Right ventricle myocardium superior (tissue), 1 donor: ENCODE data around the gene ZNF639. TPM values are rescaled to one million over a fixed set of nuclear protein-coding genes. Genes with fewer than 3 reads are reported as not detected.
"Not testable (repeated sequence)": the region's sequence is repeated elsewhere in the genome, so short reads cannot be mapped to it uniquely, and the experiment has no call there.

Experiments
- ATAC-seq: fragments of 200-7000 bp; cut with Tn5 transposase; one replicate; pipeline ENCODE4 v1.9.1; 2020; ENCODE audit warnings: mild to moderate bottlenecking; ENCODE audit not compliant: poor library complexity
- DNase-seq: peaks from one replicate; pipeline ENCODE4 v3.0.0-alpha.2; 2020
- intact Hi-C: fragments of 100-400 bp; cut with DNase I; formaldehyde crosslinking; loops from one replicate; pipeline ENCODE4 v1.11.2; 2022
- long read RNA-seq: library from polyadenylated mRNA; unstranded; transcript quantifications from one replicate; pipeline ENCODE4 v2.0.0, GENCODE V29; 2021
- total RNA-seq: library from RNA; stranded (reverse); fragmentation: NEBNext Ultra II Directional; extraction: Animal tissue kit (Norgen Biotek cat#: 25700); gene quantifications from one replicate; pipeline ENCODE4 v1.2.1, GENCODE V29; 2021
- donor health status: DM: no; HTN: yes; CAD: no; lungs with severe emphysema.

The ZNF639 gene, protein sequence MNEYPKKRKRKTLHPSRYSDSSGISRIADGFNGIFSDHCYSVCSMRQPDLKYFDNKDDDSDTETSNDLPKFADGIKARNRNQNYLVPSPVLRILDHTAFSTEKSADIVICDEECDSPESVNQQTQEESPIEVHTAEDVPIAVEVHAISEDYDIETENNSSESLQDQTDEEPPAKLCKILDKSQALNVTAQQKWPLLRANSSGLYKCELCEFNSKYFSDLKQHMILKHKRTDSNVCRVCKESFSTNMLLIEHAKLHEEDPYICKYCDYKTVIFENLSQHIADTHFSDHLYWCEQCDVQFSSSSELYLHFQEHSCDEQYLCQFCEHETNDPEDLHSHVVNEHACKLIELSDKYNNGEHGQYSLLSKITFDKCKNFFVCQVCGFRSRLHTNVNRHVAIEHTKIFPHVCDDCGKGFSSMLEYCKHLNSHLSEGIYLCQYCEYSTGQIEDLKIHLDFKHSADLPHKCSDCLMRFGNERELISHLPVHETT
- total RNA-seq = 31.1 TPM
- long read RNA-seq, full-length matches to known transcripts = 108 of 123 reads
- long read RNA-seq, partial matches to known transcripts = 0 of 123 reads
- long read RNA-seq, other reads (novel, unspliced or antisense) = 15 of 123 reads

DNA sequence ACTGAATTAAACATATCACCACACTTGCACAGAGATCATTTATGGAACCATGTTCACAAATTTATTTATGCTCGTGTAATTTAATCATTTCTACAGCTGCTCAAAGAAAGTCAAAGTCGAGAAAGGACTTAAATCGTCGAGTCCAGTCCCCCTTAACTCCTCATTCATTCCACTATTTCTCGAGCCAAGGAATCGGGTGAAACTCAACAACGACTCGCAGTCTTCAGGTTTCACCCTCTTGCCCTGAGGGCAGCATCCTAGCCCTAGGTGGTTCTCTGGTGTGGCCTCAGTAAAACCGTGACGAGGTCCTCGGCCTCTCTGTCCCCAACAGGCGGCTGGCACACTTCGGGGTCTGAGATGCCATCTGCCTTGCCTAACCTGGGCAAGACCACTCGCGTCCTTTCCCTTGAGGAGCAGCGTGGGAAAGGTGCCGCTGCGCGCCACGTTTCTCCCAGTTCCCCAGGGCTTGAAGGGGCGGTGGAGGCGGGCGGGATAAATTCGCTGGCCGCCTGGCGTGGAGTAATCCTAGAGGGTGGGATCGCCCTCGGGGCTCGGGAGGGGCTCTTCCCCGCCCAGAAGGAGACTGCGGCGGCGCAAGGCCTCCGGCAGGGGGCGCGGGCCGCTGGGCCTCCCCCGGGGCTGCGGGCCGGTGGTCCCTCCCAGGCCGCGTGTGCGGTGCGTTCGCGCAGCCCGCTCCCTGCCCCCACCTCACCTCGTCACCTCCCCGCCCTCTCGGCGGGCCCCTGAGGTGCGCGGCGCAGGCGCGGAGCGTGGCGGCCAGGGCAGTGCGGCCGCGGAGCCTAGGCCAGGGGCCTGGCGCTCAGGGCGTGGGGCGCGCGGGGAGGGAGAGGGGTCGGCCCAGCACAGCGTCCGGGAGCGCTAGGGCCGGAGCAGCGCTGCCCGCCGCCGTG lies at the start of gene ZNF639:
TSS of gene ZNF639 (plus strand) at position 746 of the 911 bp plus-strand sequence. CDS start 5,263 bp downstream, outside the sequence.
- ATAC-seq (peak; percentile 91), DNase-seq (peak; percentile 89)
- intact Hi-C loops = loop anchor here (5.0 kb wide), 1 partner anchor 175 kb away; the partner anchor contains the start of gene PIK3CA

DNA sequence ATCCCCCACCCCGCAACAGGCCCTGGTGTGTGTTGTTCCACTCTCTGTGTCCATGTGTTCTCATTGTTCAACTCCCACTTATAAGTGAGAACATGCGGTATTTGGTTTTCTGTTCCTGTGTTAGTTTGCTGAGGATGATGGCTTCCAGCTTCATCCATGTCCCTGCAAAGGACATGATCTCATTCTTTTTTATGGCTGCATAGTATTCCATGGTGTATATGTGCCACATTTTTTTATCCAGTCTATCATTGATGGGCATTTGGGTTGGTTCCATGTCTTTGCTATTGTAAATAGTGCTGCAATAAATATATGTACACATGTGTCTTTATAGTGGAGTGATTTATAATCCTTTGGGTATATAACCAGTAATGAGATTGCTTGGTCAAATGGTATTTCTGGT lies 48.4 kb upstream of the ZNF639 start:
- ATAC-seq, DNase-seq, intact Hi-C loops: not testable (repeated sequence)

DNA sequence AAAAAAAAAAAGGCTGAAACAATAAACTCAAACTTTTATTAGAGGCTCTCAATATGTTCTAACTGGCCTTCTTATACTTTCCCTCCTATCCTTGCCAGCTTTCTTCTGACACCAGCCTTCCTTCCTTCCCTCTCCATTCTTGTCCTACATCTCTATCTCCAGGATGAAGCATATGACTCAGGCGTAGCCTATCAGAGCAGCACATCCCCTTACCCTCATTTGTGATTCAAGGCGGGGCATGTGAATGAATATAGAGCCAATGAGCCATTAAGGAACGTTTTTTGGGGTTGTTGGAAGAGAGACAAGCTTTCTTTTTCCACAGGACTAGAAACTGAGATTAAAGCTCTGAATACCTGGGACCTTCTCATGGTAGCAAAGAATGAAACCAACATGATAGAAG lies 46.8 kb upstream of the ZNF639 start:
- intact Hi-C loops = no loop called here
- ATAC-seq = no peak
- no peak for DNase-seq

DNA sequence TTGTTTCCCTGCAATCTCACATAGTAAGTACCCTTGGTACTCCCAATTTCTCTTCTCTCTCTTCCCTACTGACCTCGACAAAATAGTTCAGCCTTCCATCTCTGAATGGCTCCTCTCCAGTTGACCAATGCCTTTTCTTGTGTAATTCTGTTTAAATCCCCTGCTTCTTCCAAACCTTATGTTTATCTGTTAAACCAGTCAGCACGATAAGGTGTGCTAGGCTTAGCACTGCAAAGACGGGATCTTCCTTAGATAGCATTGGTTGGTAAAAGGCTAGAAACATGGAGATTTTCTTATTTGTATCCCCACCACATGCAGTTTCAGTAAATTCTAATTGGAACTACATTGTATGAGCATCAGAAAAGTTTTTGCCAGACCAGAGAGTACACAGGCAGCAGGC lies 46.1 kb upstream of the ZNF639 start:
- ATAC-seq (no peak), DNase-seq (no peak)
- intact Hi-C loops = no loop called here

DNA sequence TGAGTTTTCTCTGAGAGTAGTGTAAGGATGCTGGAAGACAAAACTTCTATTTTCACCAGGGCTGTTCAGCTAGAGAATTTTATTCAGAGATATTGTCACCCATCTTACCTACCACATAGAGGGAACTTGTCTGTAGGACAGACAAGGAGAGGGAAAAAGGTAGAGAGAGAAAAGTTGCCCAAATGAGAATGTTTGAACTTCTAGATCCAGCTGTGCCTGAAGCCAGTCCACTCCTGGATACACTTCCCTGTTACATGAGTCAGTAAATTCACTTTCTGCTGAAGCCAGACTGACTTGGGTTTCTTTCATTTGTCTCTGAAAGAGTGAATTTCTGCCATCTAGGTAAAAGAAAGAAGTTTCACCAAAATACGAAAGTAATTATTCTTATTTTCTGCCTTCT lies 44.7 kb upstream of the ZNF639 start:
- intact Hi-C loops = no loop called here
- no peak for ATAC-seq
- DNase-seq = no peak

DNA sequence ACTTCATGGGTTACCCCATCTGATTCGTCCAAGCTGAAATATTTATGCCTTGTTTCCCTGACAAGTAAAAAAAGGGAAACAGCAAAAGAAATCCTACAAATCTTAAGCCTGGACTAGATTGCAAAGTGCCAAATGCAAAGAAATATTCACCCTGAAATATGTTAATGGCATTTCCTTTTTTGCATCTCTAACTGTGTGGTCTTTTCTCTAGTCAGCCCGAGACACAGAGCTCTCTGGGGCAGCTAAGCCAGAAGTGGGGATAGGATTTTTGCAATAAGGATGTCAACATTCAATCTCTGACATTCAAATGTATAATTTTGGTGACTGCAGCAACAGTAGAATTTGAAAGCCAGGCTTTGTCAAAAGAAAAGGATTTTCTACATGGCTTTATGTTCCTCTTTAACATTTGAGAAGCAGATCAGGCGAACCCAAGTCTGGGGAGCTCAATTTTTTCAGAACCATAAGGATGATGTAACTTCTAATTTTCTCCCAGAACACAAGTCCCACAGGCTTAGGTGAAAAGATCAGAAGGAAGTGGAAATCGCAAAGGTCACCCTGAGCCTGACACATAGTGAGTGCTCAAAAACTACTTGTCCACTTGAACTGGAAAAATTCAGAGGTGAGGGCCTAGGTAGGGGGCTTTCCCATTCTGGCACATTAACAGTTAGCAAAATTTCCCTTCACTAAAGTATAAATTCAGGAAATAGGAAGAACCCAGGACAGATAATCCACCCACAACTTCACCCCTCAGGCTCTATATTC lies 43.7 kb upstream of the ZNF639 start:
- intact Hi-C loops = no loop called here
- ATAC-seq (no peak), DNase-seq (no peak)

DNA sequence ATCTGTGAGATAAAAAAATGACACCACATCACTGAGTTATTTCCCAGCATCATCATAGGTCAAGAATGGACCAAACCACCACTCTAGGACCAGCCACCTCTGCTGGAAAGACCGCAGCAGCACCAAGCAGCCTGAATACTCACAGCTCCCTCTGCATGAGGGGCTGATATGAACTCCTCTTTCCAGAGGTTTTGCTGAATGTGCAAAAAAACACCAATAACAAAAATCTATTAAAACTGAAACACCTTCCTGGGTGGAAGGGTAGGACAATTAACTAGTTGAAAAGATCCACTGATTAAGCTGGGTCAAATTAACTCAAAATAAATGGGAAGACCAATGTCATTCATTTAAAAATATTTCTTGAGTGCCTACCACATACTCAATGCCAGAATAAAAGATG lies 43.0 kb upstream of the ZNF639 start:
- ATAC-seq = no peak
- DNase-seq = no peak
- intact Hi-C loops = no loop called here

DNA sequence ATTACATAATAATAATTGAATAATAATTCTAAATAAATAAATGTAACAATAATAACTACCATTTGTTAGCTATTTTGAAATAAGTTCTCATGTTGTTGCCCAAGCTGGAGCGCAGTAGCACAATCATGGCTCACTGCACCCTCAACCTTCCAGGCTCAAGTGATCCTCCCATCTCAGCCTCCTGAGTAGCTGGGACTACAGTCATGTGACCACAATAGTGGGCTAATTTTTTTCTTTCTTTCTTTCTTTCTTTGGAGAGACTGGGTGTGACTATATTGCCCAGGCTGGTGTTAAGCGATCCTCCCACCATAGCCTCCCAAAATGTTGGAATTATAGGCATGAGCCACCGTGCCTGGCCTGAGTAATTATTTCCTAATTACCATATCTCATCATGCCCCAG lies 41.0 kb upstream of the ZNF639 start:
- intact Hi-C loops = no loop called here
- DNase-seq (no peak), ATAC-seq (no peak)

DNA sequence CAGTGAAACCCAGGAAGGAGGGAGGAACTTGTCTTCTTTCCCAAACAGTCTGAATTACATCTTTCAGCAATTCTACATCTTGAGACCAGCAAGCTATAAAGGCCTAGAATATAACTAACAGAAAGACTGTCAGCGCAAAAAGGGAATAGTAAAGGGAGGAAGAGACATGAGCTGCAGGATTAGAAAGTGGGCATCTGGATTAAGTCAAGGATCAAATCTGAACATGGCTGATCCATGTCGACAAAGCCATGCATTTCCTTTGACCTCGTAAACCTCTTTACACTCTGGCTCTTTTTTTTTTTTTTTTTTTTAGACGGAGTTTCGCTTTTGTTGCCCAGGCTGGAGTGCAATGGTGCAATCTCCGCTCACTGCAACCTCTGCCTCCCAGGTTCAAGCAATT lies 36.5 kb upstream of the ZNF639 start:
- ATAC-seq (no peak), DNase-seq (no peak)
- intact Hi-C loops = no loop called here

DNA sequence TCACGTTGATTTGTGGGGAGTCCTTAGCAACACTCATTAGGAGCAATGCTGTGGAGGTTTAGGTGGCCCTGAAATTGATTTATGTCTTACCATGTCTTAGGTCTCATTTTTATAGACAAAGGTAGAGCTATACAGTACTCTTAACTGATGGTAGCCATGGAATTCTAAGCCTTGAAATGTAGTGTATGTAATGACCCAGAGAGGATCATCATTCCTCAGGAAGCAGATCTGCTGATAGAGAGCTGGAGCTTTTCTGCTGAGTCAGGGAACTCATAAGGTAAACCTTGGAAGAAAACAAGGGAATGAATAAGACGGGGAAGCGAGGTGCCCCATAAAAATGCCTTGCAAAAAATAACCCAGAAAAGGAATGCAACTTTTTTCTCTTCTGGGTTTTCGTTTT lies 34.0 kb upstream of the ZNF639 start:
- intact Hi-C loops = no loop called here
- ATAC-seq (no peak), DNase-seq (no peak)

DNA sequence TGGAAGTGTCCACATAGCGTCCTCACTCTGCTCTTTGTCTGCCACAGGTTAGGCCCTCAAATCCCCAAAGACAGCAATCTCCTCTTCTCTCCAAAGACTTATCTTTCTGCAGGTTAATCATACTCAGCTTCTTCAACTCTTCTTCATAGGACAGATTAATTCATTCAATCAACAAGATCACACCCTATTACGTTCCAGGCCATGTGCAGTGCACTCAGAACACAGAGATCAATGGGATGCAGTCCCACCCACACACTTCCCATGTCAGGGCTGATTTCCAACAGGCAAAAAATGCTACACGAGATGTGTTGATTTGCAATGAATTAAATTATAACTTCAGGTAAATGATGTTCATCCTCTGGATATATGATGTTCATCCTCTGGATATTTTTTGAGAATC lies 33.5 kb upstream of the ZNF639 start:
- intact Hi-C loops = no loop called here
- no peak for DNase-seq
- no peak for ATAC-seq

DNA sequence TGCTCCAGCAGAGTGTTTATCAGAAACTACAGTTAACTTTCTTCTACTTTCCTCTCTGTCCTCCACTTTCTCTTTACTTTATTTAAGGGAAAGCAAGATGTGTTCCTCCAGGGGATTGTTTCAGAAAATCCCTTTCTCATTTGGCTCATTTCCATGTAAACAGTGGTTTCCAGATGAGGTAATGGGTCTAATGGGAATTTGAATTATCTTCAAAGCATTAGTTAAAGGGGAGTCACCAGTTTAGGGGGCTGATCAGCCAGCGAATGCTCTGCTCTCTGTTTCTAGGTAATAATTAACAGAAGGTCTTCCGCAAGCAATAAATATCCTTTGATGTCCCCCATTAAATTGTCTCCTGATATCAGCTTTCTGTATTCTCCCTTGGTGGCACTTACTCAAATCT lies 30.4 kb upstream of the ZNF639 start:
- intact Hi-C loops = no loop called here

DNA sequence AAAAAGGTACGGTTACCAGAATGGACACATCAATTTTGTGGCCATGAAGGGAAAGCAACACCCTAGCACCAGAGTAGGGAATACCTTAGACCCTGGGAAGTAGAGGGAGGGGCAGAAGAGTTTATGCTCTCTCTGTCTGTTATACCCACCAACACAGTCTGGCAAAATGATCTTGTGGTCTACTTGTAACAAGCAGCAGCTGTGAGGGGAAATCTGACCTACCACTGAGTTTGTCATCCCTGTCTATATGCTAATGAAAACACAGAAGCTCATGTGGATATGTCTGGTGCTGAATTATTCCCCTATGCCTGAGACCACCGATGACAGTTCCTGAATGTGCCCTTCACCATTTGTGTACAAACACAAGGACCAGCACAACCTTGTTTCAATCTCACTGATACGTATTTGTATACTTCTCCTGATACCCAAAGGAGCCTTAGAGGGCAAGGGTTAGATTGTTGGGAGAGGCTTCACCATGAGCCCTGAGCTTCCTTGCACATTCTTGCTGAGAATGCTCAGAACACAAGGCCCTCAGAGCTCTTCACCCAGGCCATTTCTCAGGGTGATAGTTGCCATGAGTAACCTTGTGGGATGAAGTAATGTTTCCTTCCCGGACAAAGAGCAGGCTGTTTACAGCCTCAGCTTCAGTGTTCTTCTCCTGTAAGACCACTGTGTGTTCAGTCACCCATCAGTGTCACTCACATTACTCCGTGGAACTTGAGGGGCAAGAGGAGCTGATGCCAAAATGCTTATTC lies 24.7 kb upstream of the ZNF639 start:
- DNase-seq (no peak), ATAC-seq (no peak)
- intact Hi-C loops = no loop called here

More for the DNA sequence above, 30.4 kb upstream of the ZNF639 start:
- no peak for ATAC-seq
- DNase-seq = no peak

DNA sequence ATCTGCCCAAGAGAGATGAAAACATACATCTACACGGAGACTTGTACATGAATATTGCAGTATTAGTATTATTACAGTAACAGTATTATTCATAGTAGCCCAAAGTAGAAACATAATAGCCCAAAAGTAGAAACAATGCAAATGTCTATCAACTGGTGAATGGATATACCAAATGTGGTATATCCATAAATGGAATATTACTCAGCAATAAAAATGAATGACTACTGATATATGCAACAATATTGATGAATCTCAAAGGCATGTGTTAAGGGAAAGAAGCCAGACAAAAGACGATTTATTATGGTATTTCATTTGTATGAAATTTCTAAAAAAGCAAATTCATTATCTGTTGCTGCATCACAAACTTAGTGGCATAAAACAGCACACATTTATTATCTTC lies 23.5 kb upstream of the ZNF639 start:
- intact Hi-C loops = no loop called here
- no peak for ATAC-seq
- no peak for DNase-seq

DNA sequence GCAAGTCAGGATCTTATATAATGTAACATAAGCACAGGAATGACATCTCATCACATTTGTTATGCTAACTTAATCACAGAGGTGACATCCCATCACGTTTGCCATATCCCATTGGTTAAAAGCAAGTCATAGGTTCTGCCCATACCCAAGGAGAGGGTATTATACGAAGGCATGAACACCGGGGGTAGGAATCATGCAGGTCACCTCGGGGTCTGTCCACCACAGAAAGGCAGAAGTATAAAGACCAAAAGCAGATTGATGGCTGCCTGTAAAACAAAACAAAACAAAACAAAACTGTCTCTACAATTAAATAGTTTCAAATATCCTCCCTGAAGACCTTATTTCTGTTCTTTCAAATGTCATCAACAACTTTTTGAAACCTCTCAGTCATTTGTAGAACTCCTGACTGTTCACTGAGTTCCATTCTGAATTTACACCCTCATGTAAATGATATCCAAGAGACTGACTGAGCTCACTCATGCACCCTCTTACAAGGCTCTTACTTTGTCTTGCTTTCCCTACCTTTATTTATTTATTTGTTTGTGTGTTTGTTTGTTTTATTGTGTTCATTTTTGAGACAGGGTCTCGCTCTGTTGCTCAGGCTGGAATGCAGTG lies 22.7 kb upstream of the ZNF639 start:
- ATAC-seq (no peak), DNase-seq (no peak)
- intact Hi-C loops = no loop called here

DNA sequence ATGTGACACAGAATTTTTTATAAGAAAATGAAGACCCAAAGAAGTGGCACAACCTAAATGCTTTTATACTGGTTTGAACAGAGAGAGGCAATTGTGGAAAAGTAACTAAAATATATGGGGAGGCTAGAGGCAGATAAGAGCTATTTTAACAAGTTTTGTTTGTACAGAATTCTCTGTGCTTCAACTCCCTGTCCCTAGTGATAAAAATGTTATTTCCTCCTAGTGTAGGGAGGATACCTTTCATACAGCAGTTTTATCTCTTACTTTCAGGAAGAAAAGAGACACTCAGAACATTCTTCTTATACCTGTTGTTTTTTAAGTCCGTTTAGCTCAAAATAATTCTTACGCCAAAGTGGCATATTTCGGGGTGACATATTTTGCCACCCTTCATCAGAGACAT lies 21.2 kb upstream of the ZNF639 start:
- intact Hi-C loops = no loop called here
- ATAC-seq (no peak), DNase-seq (no peak)

DNA sequence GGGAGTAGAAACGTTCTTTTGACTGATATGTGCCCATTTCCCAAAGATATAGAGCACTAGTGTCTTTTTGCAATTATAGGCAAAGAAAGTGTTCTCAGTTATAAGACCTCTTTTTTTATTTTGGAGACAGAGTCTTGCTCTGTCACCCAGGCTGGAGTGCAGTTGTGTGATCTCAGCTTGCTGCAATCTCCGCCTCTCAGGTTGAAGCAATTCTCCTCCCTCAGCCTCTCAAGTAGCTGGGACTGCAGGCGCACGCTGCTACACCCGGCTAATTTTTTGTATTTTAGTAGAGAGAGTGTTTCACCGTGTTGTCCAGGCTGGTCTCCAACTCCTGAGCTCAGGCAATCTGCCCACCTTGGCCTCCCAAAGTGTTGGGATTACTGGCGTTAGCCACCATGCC lies 20.7 kb upstream of the ZNF639 start:
- DNase-seq (no peak), ATAC-seq (no peak)
- intact Hi-C loops = no loop called here

DNA sequence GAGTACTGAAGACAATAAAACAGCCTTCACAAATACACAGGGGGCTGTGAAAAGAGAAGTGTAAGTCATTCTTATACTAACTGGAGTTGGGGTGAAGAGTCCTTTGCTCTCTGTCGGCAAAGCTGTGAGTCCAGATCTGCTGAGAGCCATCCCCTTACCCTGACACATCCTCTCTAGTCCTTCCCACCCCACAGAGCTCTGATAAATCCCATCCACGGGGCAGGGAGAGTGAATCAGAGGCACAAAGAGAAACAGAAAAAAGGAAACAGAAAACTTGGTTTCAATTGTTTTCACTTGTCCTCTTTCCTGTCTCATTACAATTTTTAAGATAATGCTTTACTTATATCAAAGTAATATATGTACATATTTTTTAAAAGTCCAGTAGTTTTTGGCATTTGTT lies 18.2 kb upstream of the ZNF639 start:
- intact Hi-C loops = no loop called here
- no peak for DNase-seq
- ATAC-seq = no peak
